ENCODE results near the gene PCDH9.

- TF ChIP-seq POLR2AphosphoS5 (IDR thresholded peaks at IDR 0.05; ENCODE audit: low read depth) (no peak), CTCF (IDR thresholded peaks at IDR 0.05; ENCODE audit: insufficient read depth, low read length) (no peak), REST (IDR thresholded peaks at IDR 0.05; ENCODE audit: insufficient replicate concordance, low read depth) (no peak), GABPA (IDR thresholded peaks at IDR 0.05; ENCODE audit: low read depth) (no peak)
Measured at GRCh38 chr13:66377569-66377968, 852.6 kb downstream of the PCDH9 start.
